ENCODE data around the gene MTMR2.
A peak's percentile ranks its signal among the peaks of the same experiment; 100 is the strongest.
"Not testable (repeated sequence)": the region's sequence is repeated elsewhere in the genome, so short reads cannot be mapped to it uniquely, and the experiment has no call there.

MTMR2 gene

DNA sequence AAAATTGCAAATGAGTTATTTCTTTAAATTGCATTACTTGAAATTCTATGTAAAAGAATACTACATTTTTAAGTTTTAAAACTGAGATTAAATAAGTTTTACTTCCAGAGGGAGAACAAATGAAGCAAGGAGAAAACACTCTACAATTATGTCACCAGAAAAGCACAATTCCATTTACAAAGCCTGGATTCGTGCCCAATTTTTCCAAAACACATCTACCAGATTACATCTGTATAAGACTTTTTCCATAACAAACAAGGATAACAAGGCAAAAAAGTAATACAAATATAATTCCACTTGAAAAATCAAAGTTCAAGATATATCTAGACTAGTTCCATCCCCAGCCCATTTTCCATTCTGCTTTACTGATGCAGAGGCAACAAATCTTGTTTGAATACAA is 40.5 kb downstream of the MTMR2 start:
- DNase-seq = no peak

DNA sequence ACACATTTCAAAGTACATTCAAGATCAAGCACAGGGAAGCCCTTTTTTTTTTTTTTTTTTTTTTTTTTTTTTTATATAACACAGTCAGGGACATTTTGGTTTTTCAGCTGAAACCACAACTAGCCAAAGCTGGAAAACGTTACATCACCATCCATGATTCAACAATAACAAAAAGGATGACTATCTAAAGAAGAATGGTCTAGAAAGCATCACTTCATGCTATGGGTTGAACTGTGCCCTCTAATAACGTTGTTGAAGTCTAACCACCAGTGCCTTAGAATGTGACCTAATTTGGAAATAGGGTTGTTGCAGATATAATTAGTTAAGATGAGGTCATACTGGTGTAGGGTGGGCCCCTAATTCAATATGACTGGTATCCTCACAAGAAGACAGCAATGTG is 46.6 kb downstream of the MTMR2 start:
- no peak for DNase-seq

DNA sequence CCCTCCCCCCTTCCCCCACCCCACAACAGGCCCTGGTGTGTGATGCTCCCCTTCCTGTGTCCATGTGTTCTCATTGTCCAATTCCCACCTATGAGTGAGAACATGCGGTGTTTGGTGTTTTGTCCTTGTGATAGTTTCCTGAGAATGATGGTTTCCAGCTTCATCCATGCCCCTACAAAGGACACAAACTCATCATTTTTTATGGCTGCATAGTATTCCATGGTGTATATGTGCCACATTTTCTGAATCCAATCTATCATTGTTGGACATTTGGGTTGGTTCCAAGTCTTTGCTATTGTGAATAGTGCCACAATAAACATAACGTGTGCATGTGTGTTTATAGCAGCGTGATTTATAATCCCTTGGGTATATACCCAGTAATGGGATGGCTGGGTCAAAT is 53.0 kb downstream of the MTMR2 start:
- not testable (repeated sequence) for DNase-seq

DNA sequence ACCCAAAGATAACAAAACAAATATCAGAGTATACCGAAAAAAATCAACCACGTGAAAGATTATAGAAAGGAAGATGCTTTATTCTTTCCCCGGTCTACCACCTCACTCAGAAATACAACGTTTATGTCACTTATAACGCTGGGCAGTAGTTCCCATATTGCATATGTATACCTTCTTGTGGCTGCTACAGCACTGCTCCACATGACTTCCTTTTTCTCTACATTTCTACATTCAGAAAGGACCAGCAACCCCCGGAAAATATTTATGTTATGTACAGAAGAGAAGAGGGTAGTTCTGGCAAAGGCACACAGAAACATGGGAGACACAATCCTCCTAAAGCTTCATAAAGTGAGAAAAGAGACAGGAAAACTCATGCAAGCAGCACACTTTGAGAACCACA is 56.8 kb downstream of the MTMR2 start:
- DNase-seq = no peak

DNA sequence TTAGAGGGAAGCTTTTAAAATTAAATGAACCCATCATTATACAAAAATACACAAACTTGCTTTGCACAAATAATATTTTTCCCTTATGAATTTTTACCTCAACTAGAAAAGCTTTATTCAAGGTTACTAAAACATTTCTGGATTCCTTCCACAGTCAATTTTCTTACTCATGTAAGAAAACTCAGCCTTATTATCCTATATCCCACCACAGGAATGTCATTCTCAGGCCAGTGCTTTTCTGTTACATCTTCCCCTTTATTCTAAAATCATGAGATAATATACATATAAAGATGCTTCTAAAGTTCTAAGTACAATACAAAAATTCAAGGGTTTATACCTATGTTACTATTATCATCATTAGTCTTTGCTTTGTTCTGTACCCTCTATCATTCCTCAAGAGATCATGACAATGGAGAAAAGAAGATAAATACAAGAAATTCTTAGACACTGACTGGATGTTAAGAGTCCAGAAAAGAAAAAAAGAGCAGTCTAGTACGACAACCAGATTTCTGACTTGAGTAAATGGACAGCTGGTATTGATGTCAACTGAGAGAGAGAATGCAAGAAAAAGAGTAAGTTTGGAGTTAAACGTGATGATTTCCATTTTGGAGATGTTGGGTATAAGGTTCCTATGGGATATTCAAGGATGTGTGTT is 60.3 kb downstream of the MTMR2 start:
- DNase-seq = no peak

DNA sequence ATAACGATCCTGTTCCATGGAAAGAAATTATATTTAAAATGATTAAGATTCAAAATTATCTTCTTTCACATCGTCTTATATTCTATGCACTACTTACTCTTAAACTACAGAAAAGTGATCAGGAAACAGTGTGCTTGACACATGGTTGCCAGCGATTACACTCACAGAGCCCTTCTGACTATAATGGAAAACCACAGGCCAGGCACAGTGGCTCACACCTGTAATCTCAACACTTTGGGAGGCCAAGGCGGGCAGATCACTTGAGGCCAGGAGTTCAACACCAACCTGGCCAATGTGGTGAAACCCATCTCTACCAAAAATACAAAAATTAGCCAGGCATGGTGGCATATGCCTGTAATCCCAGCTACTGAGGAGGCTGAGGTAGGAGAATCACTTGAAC is 63.9 kb downstream of the MTMR2 start:
- DNase-seq = not testable (repeated sequence)

DNA sequence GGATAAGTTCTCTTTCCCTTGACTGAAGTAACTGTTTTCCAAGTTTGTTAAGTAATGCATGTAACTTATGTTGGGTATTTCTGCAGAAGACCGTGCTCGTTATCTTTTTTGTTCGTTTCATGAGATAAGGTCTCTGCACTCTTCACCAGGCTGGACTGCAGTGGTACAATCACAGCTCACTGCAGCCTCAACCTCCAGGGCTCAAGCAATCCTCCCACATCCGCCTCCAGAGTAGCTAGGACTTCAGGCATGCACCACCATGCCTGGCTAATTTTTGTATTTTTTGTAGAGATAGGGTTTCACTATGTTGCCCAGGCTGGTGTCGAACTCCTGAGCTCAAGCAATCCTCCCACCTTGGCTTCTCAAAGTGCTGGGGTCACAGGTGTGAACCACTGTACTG is 69.5 kb downstream of the MTMR2 start:
- not testable (repeated sequence) for DNase-seq

DNA sequence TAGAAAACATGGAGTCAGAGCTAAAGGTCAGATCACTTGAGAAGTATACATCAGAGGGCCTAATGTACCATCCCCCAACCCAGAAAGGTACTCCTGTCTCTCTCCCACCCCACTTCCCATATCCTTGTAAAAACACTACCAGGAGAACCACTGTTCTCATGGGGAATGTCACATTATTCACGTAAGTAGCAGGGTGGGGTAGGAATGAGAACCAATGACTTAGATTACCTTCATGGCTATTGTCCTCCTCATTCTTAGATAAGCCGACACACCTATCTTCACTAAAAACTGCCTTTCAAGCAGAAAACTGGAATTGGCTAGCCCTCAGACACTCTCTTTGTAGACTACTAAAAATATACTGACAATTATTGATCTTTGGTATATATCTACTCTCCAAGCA is 70.0 kb downstream of the MTMR2 start:
- DNase-seq = no peak

DNA sequence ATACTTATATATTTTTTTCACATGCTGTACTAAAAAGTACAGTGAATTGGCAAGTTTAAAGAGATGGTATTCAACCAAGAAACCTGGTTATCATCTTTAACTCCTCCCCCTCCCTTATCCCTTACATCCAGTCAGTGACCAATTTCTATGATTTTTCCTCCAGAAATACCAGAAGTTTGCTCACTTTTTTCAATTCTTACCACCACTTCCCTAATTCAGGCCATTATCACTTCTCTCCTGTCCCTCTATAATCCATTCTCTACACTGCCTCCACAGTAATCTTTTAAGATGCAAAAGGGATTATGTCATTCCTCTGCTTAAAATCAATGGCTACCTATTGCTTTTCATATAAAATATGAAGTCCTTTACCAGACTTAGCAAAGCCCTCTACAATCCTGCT is 70.8 kb downstream of the MTMR2 start:
- DNase-seq = no peak

DNA sequence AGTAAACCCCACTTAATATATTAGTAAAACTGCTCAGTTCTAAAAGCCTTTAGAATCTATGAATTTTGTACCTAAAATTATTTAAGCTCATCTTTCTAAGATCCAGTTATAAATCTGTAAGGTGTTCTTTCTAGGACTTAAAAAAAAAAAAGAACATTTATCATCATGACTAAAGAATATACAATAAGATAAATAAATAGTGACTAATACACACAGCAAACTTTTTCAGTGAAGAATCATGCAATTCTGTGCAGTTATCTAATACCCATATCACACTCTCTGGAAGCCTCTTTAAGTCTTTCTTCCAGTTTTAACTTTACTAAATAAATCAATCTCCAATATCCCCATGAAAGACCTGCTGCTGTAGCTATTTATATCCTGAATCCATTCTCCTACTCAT is 73.8 kb downstream of the MTMR2 start:
- DNase-seq = no peak

DNA sequence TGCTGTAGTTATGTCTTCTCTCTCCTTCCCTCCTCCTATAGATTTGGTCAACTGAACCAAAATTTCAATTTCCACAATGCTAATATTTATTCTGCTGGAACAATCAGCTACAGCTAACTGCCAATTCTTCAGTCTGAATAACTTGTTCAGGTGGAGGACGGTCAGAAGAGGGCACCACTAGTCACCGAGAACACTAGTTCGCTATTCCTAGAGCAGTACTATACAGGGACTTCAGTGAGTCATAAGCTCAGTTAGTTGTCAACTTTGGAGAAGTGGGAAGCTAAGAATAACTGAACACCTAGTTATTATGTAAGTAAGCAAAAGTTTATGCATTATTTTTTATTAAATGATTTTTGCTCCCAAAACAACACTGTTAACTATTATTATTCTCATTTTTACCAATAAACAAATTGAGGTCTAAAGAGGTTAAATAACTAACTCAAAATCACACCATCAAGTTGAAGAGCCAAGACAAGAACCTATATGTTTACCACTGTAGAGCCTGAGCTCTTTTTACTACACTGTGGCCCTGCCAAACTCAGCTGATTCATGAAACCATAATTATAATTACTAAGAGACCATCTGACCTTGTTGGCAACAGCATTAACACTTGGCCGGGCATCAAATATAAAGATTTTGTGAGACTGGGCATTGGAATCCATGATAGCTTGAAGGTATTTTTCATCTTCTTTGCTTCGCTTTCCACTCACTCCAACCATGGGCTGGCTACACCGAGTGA is 74.7 kb downstream of the MTMR2 start:
- peak; percentile 58 for DNase-seq

DNA sequence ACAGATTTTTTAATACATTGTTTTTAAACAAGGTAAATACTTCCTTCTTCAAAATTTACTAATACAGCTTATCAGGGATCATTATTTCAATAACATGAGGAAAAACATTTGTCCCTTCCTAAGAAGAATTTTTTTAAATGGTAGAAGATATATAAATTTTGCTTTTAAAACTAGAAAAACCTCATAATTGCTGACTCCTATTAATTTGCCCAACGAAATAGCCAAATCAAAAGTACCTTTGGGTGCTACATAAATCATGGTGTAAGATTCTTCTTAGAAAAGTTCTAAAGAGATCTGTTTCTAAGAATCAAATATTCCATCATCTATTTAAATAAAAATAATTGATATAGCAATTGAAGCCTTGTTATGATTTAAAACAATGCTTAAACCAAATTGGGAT is 78.7 kb downstream of the MTMR2 start:
- no peak for DNase-seq

DNA sequence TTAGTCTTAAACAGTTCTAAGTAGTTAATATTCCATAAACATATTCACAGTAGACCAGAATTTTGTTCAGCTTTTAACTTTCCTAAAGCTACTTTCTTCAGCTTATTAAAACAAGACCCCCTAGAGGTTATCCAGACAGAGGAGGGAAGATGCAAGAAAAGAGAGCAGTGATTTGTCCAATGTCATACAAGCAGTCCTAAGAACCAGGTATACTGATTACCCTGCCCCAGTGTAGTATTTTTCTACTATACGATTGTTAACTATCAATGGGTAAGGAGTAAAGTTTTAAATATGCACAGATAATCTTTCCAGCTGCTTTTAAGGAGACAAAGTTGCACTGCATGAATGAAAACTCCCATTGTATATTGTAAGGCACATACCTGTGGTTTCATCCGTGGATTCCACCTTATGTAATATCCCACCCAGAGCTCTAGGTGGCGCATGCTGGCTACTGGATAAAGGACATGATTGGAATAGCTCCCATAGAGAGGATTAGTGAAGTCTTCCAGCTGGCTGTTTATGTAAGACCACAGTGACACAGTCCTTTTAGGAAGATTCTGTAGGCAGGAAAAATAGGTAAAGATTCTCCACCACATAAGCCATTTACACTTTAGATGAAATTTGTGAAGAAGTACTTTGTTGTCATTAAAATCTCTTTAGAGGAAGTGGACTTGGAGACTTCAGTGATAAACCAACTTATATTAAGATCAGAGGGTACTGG is 88.0 kb downstream of the MTMR2 start:
- DNase-seq = peak; percentile 71

DNA sequence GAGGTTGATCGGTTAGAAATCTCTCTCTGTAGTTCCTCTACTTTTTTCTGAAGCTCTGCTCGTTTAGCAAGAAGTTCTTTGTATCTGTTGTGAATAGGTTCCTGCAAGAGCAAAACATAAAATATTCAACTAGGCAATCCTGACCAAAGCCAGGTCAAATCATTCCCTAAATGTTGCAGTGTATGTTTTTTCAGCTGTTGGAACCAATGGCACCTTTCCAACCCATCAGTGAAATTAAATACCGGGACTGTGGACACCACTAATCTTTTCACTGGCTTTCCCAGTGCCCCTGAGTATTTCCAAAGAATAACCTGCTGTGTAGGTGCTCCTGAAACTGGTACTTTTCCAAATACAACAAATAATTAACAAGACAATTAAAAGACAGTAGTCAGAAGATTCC is 88.6 kb downstream of the MTMR2 start:
- DNase-seq = no peak

DNA sequence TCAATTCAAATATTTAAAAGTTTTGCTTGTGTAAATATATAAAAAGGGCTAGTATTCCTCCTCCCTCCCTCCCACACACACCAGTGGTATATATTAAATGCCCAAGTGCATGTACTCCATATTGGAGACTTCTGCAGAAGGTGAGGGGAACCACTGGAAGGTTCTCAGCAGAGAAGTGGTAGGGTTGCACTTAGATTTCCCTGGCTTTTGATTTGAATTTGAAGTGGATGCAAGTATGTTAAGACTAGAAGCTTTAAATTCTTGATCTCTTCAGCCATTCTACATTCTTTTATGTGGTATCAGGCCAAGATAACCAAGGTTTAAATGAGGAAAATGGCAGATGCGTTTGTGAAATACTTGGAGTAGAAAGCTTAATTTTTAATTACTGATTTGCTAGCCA is 90.5 kb downstream of the MTMR2 start:
- DNase-seq = no peak

DNA sequence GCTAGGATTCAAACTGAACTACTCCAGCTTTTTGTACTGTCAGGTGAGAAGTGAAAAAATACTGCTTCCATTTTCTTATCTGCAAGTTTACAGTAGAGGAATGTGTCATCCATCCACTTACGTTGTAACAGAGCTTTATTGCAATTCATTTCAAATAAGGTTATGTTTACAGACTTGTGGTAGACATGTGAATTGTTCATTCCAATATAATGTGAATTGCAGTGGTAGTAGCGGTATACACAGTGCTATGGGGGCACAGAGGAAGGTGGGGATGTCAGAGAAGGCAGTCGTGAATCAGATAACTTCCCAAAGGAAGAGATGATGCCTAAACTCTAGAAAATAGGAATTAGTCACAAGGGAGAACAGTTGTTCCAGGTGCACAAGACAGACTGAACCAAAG is 91.1 kb downstream of the MTMR2 start:
- DNase-seq = no peak

DNA sequence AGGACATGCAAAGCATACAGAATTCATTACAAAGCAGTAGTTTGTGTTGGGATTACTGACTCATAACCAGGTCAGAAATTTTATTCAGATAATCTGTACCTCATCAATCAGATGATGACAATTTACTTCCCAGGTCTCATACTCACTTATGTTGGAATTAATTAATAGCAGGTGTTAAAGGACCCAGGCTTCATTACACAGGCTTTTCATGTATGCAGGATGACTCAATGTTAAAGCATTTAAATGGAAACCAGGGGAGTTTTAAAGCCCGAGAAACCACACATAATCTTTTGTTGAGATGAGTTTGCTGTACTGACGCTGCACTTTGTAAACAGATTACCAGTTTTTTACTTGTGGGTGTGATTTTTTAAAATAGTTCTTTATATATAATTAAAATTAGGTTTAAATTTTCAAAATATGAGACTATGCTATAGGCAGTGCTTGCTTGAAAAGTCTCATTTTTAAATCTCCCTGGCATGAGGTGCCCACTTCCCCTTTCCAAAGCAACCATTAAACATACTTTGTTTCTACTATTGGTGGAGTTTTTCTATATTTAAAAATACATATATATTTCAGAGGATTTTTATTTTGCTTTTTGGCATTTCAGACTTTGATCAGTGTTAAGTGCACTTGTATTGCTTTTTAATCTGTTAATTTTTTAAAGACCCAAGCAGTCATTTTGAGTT is 92.6 kb downstream of the MTMR2 start:
- DNase-seq = no peak

DNA sequence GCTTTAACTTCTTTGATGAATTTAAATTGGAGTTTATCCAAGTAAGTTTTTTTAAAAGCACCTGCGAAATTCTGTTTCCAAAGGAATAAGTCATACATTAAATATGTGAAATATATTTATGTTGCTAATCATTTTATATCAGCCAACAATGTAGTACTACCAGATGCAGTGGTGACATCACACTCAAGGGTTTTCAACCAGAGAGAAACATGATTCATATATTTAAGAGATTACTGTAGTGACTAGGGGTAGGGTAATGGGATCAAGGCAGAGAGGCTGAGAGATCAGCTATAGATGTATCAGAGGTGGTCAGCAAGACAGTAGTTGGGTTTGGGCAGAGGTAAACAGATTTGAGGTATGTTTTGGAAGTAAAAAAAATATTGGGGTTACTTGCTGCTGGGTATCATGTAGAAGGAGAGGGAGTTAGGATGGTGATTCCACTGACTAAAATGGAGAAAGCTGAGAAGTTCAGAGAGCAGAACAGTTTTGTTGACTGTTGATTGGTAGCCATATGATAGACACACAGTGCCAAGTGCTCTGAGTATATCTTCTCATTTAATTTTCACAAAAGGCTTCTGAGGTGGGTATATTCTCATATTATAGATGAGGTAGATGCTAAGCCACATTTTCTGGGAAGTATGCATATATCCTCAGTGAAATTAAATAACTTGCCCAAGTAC is 94.2 kb downstream of the MTMR2 start:
- DNase-seq = no peak

DNA sequence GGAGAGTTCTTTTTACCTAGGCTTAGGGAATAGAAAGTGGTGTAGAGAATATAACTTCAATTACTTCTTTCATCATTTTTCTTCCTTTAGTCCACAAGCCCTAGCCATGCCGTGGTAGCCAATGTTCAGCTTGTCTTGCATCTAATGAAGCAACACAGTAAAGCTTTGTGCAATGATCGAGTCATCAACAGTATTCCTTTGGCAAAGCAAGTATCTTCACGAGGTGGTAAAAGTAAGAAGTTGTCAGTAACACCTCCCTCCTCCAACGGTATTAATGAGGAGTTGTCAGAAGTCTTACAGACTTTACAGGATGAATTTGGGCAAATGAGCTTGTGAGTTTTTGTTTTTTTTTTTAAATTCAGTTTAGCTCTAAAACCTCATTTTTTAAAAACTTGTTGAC is 96.2 kb downstream of the MTMR2 start:
- no peak for DNase-seq

DNA sequence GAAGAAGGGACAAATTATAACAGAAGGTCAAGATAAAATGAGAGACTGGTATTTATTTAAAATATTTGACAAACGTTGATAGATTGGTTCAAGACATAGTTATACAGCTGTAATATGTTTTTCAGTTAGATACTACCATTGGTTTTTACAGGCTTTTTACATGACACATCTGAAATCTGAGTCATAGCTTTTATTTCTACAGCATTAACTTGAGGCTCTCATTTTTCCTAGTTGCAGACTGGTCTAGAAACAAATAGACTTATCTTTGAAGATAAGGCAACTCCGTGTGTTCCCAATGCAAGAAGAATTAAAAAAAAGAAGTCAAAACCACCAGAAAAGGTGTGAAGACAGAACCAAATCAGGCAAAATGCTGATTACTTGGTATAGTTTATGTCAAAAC is 102.3 kb downstream of the MTMR2 start:
- DNase-seq = no peak

DNA sequence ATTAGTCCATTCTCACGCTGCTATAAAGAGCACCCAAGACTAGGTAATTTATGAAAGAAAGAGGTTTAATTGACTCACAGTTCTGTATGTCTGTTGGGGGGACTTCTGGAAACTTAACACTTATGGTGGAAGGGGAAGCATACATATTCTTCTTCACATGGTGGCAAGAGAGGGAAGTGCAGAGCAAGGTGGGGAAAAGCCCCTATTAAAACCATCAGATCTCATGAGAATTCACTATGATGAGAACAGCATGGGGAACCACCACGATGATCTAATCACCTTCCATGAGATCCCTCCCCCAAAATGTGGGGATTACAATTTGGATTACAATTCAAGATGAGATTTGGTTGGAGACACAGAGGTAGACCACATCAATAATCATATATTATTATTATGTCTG is 107.9 kb downstream of the MTMR2 start:
- DNase-seq = no peak

DNA sequence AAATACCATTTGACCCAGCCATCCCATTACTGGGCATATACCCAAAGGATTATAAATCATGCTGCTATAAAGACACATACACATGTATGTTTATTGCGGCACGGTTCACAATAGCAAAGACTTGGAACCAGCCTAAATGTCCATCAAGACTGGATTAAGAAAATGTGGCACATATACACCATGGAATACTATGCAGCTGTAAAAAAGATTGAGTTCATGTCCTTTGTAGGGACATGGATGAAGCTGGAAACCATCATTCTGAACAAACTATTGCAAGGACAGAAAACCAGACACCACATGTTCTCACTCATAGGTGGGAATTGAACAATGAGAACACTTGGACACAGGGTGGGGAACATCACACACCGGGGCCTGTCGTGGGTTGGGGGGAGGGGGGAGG is 112.9 kb downstream of the MTMR2 start:
- DNase-seq = not testable (repeated sequence)

DNA sequence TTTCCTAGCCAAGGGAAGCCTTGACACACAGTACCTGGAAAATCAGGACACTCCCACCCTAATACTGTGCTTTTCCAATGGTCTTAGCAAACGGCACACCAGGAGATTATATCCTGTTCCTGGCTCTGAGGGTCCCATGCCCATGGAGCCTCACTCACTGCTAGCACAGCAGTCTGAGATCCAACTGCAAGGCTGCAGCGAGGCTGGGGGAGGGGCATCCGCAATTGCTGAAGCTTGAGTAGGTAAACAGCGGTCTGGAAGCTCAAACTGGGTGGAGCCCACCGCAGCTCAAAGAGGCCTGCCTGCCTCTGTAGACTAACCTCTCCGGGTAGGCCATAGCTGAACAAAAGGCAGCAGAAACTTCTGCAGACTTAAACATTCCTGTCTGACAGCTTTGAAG is 117.4 kb downstream of the MTMR2 start:
- not testable (repeated sequence) for DNase-seq
